ENCODE measurements around the gene ENTREP3. TPM values are rescaled to one million over a fixed set of nuclear protein-coding genes. Genes with fewer than 3 reads are reported as not detected.

The ENTREP3 gene
- total RNA-seq, 1 experiment from 2014 or later = 69.9 TPM

GRCh38 chr1:155294520-155295182, 39.4 kb upstream of the ENTREP3 start:
- BruUV-seq (replicated peaks) = no TSS peak
- TF ChIP-seq ZBTB33 (IDR thresholded peaks at IDR 0.05; ENCODE audit: extremely low read depth, insufficient replicate concordance, low read length) = no peak

GRCh38 chr1:155293086-155293749, 37.9 kb upstream of the ENTREP3 start:
- H3K9ac ChIP-seq (ENCODE audit: low read length) = no peak overlapping the region
- intact Hi-C loops (cut with micrococcal nuclease) = no loop called here
- H3K4me3 ChIP-seq (replicated peaks in 1 of 2; ENCODE audit: low read depth in 1 of 2, low read length in 2 of 2) = no peak overlapping the region
- H3K9me2 ChIP-seq (ENCODE audit: insufficient read depth) = no peaks in the 10 kb centered on the region
- ChIA-PET POLR2A (no interaction called here), CTCF (interaction anchor here (1.6 kb wide), 1 partner anchor 43 kb away, joined by 5 read pairs; no protein-coding TSS in a partner anchor), RAD21 (ENCODE audit: low non-redundant PET in 1 of 2, low total read pairs in 2 of 2, uncharacterized antibody in 2 of 2, unreplicated experiment in 2 of 2) (no interaction called here)
- ATAC-seq (no peak), DNase-seq (ENCODE audit: low read depth, low spot score) (no peak)
- H3K27me3 ChIP-seq (ENCODE audit: insufficient read depth, low read length) = no peaks in the 10 kb centered on the region
- no peak overlapping the region for H3K4me2 ChIP-seq (ENCODE audit: low read length)
- no TSS peak for BruUV-seq (replicated peaks)
- H2AFZ ChIP-seq (ENCODE audit: low read depth, low read length, poor library complexity, severe bottlenecking) = no peak overlapping the region
- no peaks in the 10 kb centered on the region for H3K4me1 ChIP-seq (ENCODE audit: control insufficient read depth in 1 of 2, insufficient read depth in 2 of 2, low read length in 2 of 2)
- no peaks in the 10 kb centered on the region for H3K79me2 ChIP-seq (ENCODE audit: insufficient read depth, low read length)
- H3K27ac ChIP-seq (ENCODE audit: low read depth, low read length) = no peak overlapping the region
- no peak for TF ChIP-seq SP1 (IDR thresholded peaks at IDR 0.05; ENCODE audit: low read depth)
- TF ChIP-seq REST (IDR thresholded peaks at IDR 0.05; ENCODE audit: low read depth) = no peak
- no peak for TF ChIP-seq FOSL1 (IDR thresholded peaks at IDR 0.05; ENCODE audit: low read depth)
- TF ChIP-seq JUND (IDR thresholded peaks at IDR 0.05) = no peak
- TF ChIP-seq SRF (IDR thresholded peaks at IDR 0.05; ENCODE audit: low read depth) = no peak
- TF ChIP-seq EZH2 (IDR thresholded peaks at IDR 0.05) = no peak
- TF ChIP-seq YY1 (IDR thresholded peaks at IDR 0.05; ENCODE audit: extremely low read depth, insufficient replicate concordance, low read depth, low read length) = no peak
- TF ChIP-seq TCF7L2 (IDR thresholded peaks at IDR 0.05; ENCODE audit: borderline replicate concordance, extremely low read depth, insufficient read depth, insufficient read length) = no peak
- TF ChIP-seq EGR1 (IDR thresholded peaks at IDR 0.05; ENCODE audit: low read depth) = no peak
- TF ChIP-seq CBX3 (IDR thresholded peaks at IDR 0.05; ENCODE audit: low read depth) = no peak
- H3K9me3 ChIP-seq (ENCODE audit: control insufficient read depth in 1 of 2, insufficient read depth in 1 of 2, low read depth in 1 of 2, low read length in 2 of 2) = no peaks in the 10 kb centered on the region
- no peaks in the 10 kb centered on the region for H3K36me3 ChIP-seq (ENCODE audit: control insufficient read depth in 1 of 2, insufficient read depth in 2 of 2, low read length in 2 of 2)
- H4K20me1 ChIP-seq (ENCODE audit: insufficient read depth) = no peaks in the 10 kb centered on the region

More at GRCh38 chr1:155294520-155295182, 39.4 kb upstream of the ENTREP3 start:
- POLR2A ChIA-PET = no interaction called here
- Histone ChIP-seq H3K79me2 (ENCODE audit: insufficient read depth, low read length) (no peaks in the 10 kb centered on the region), H2AFZ (ENCODE audit: low read depth, low read length, poor library complexity, severe bottlenecking) (no peak overlapping the region), H3K27ac (ENCODE audit: low read depth, low read length) (no peak overlapping the region), H4K20me1 (ENCODE audit: insufficient read depth) (no peaks in the 10 kb centered on the region), H3K36me3 (ENCODE audit: control insufficient read depth in 1 of 2, insufficient read depth in 2 of 2, low read length in 2 of 2) (no peaks in the 10 kb centered on the region), H3K4me1 (ENCODE audit: control insufficient read depth in 1 of 2, insufficient read depth in 2 of 2, low read length in 2 of 2) (no peaks in the 10 kb centered on the region; a peak in 1 of 4 replicates), H3K9me2 (ENCODE audit: insufficient read depth) (no peaks in the 10 kb centered on the region), H3K4me2 (ENCODE audit: low read length) (no peak overlapping the region), H3K9me3 (ENCODE audit: control insufficient read depth in 1 of 2, insufficient read depth in 1 of 2, low read depth in 1 of 2, low read length in 2 of 2) (no peaks in the 10 kb centered on the region), H3K9ac (ENCODE audit: low read length) (no peak overlapping the region), H3K4me3 (replicated peaks in 1 of 2; ENCODE audit: low read depth in 1 of 2, low read length in 2 of 2) (no peak overlapping the region), H3K27me3 (ENCODE audit: insufficient read depth, low read length) (no peaks in the 10 kb centered on the region)
- CTCF ChIA-PET = no interaction called here
- DNase-seq (ENCODE audit: low read depth, low spot score) = no peak
- no peak for ATAC-seq
- intact Hi-C loops (cut with micrococcal nuclease) = no loop called here
- RAD21 ChIA-PET (ENCODE audit: low non-redundant PET in 1 of 2, low total read pairs in 2 of 2, uncharacterized antibody in 2 of 2, unreplicated experiment in 2 of 2) = no interaction called here

Measured in HCT116 (cell line).